HG03469 (cell line): ENCODE results near the gene THAP7.
"Not testable (repeated sequence)": the region's sequence is repeated elsewhere in the genome, so short reads cannot be mapped to it uniquely, and the experiment has no call there.

ENCODE experiments used
- ATAC-seq: cut with Tn5 transposase; IDR thresholded peaks from one replicate; pipeline ENCODE4 v1.9.1; 2021; ENCODE audit warnings: mild to moderate bottlenecking, moderate library complexity, moderate number of reproducible peaks; ENCODE audit not compliant: unreplicated experiment

Gene THAP7

GRCh38 chr22:21001601-21002325 lies at the start of gene THAP7:
THAP7 (minus strand) TSS chr22:21002118; CDS start chr22:21001911, 207 bp downstream.
- ATAC-seq: peak; percentile 64

- no peak for ATAC-seq
These were observed 49.4 kb upstream of the THAP7 start for GRCh38 chr22:21051145-21051830.

GRCh38 chr22:21048965-21049364 lies 47.0 kb upstream of the THAP7 start:
- ATAC-seq: not testable (repeated sequence)

- not testable (repeated sequence) for ATAC-seq
These were observed 46.5 kb upstream of the THAP7 start for GRCh38 chr22:21048448-21048847.

- ATAC-seq: no peak
These were observed 45.8 kb upstream of the THAP7 start for GRCh38 chr22:21047730-21048129.

GRCh38 chr22:21047035-21047661 lies 45.2 kb upstream of the THAP7 start:
- ATAC-seq: no peak

GRCh38 chr22:21045585-21046294 lies 43.8 kb upstream of the THAP7 start, which contains the start of gene LRRC74B:
LRRC74B (plus strand) TSS chr22:21045946; CDS start chr22:21045987, 41 bp downstream.
- peak; percentile 54 for ATAC-seq

GRCh38 chr22:21044931-21045584 lies 43.1 kb upstream of the THAP7 start:
- peak; percentile 18 for ATAC-seq

- no peak for ATAC-seq
These were observed 42.1 kb upstream of the THAP7 start for GRCh38 chr22:21043860-21044535.

- ATAC-seq: no peak
These were observed 41.3 kb upstream of the THAP7 start for GRCh38 chr22:21042978-21043859.

GRCh38 chr22:21041937-21042336 lies 40.0 kb upstream of the THAP7 start:
- no peak for ATAC-seq

GRCh38 chr22:21039158-21039557 lies 37.2 kb upstream of the THAP7 start:
- not testable (repeated sequence) for ATAC-seq

- ATAC-seq: no peak
These were observed 36.5 kb upstream of the THAP7 start for GRCh38 chr22:21038405-21038804.

GRCh38 chr22:21034989-21035388 lies 33.1 kb upstream of the THAP7 start:
- no peak for ATAC-seq

- ATAC-seq: no peak
These were observed 32.0 kb upstream of the THAP7 start for GRCh38 chr22:21033895-21034294.

GRCh38 chr22:21032868-21033688 lies 31.2 kb upstream of the THAP7 start:
- no peak for ATAC-seq

- no peak for ATAC-seq
These were observed 30.3 kb upstream of the THAP7 start, which contains the start of gene SLC7A4 for GRCh38 chr22:21032037-21032867. SLC7A4 (minus strand) TSS chr22:21032561; CDS start chr22:21031812, 749 bp downstream.
